Stomach smooth muscle (tissue), 2 donors: ENCODE data around the gene EPM2AIP1.
"Not testable (repeated sequence)": the region's sequence is repeated elsewhere in the genome, so short reads cannot be mapped to it uniquely, and the experiment has no call there.

Source experiments
- H3K27ac ChIP-seq: one replicate; pipeline ENCODE4 v1.7.0; 2013; ENCODE audit warnings: mild to moderate bottlenecking, low read length, inconsistent platforms
- H3K27me3 ChIP-seq, 2 donors: one replicate each; pipeline ENCODE4 v1.7.0; 2013; ENCODE audit warnings: low read length in 2 of 2; ENCODE audit not compliant: insufficient read depth in 2 of 2, control insufficient read depth in 1 of 2
- H3K36me3 ChIP-seq, 2 donors: one replicate each; pipeline ENCODE4 v1.7.0; 2013; ENCODE audit warnings: low read length in 2 of 2; ENCODE audit not compliant: control insufficient read depth in 2 of 2, insufficient read depth in 2 of 2
- H3K4me1 ChIP-seq: one replicate; pipeline ENCODE4 v1.7.0; 2013; ENCODE audit warnings: low read length; ENCODE audit not compliant: control insufficient read depth, insufficient read depth
- H3K4me3 ChIP-seq, 2 donors: one replicate each; pipeline ENCODE4 v1.7.0; 2013; ENCODE audit warnings: low read length in 2 of 2
- H3K9ac ChIP-seq, 2 donors: one replicate each; pipeline ENCODE4 v1.7.0; 2013; ENCODE audit warnings: low read length in 2 of 2, mild to moderate bottlenecking in 1 of 2
- H3K9me3 ChIP-seq, 2 donors: one replicate each; pipeline ENCODE4 v1.7.0; 2013; ENCODE audit warnings: low read length in 2 of 2; ENCODE audit not compliant: control insufficient read depth in 2 of 2
- donor health status: healthy.
- donor health status: Pancreatic carcinoma.

EPM2AIP1 gene

GRCh38 chr3:36969540-36970432 is 23.1 kb downstream of the EPM2AIP1 start:
- Histone ChIP-seq H3K36me3 (peaks cover 0 to 2% of the 10 kb centered on the region in 2 donors), H3K4me1 (no peaks in the 10 kb centered on the region), H3K4me3 (no peak overlapping the region), H3K27ac (no peak overlapping the region), H3K27me3 (no peaks in the 10 kb centered on the region), H3K9me3 (no peaks in the 10 kb centered on the region), H3K9ac (no peak overlapping the region)

- H3K27me3 ChIP-seq = no peaks in the 10 kb centered on the region
- no peaks in the 10 kb centered on the region for H3K9me3 ChIP-seq
- no peak overlapping the region for H3K9ac ChIP-seq
- no peak overlapping the region for H3K4me3 ChIP-seq
- H3K36me3 ChIP-seq = peaks cover 0 to 2% of the 10 kb centered on the region in 2 donors
- H3K4me1 ChIP-seq = no peaks in the 10 kb centered on the region
- no peak overlapping the region for H3K27ac ChIP-seq
Observed at GRCh38 chr3:36969085-36969484, 23.8 kb downstream of the EPM2AIP1 start.

- Histone ChIP-seq H3K9ac (no peak overlapping the region), H3K27me3 (no peaks in the 10 kb centered on the region), H3K36me3 (no peaks in the 10 kb centered on the region), H3K4me3 (no peak overlapping the region), H3K4me1 (no peaks in the 10 kb centered on the region), H3K9me3 (no peaks in the 10 kb centered on the region), H3K27ac (no peak overlapping the region)
Observed at GRCh38 chr3:36965440-36965839, 27.5 kb downstream of the EPM2AIP1 start.

DNA sequence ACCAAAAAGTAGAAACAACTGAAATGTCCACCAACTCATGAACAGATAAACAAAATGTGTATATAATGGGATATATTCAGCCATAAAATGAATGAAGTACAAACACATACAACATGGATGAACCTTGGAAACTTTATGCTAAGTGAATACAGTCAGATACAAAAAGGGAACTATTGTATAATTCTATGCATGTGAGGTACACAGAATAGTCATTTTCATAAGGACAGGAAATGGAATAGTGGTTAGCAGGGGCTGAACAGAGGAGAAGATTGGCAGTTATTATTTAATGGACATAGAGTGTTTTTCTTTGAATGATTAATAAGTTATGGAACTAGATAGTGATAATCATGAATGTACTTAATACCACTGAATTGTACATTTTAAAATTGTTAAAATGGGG is 28.1 kb downstream of the EPM2AIP1 start:
- no peak overlapping the region for H3K27ac ChIP-seq
- no peaks in the 10 kb centered on the region for H3K36me3 ChIP-seq

GRCh38 chr3:36964331-36964730 is 28.6 kb downstream of the EPM2AIP1 start:
- no peaks in the 10 kb centered on the region for H3K9me3 ChIP-seq
- H3K9ac ChIP-seq = no peak overlapping the region
- H3K36me3 ChIP-seq = no peaks in the 10 kb centered on the region
- H3K27ac ChIP-seq = no peak overlapping the region
- no peaks in the 10 kb centered on the region for H3K27me3 ChIP-seq
- no peaks in the 10 kb centered on the region for H3K4me1 ChIP-seq
- H3K4me3 ChIP-seq = no peak overlapping the region

More for the DNA sequence above, 28.1 kb downstream of the EPM2AIP1 start:
- no peak overlapping the region for H3K4me3 ChIP-seq
- no peaks in the 10 kb centered on the region for H3K4me1 ChIP-seq
- H3K27me3 ChIP-seq = no peaks in the 10 kb centered on the region
- H3K9me3 ChIP-seq = no peaks in the 10 kb centered on the region
- no peak overlapping the region for H3K9ac ChIP-seq

DNA sequence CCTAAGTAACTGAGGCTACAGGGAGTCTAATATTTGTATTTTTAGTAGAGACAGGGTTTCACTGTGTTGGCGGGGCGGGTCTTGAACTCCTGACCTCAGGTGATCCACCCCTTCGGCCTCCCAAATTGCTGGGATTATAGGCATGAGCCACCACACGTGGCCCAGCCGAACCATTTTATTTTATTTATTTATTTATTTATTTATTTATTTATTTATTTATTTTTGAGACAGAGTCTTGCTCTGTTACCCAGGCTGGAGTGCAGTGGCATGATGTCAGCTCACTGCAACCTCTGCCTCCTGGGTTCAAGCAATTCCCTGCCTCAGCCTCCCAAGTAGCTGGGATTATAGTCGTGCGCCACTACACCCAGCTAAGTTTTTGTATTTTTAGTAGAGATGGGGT is 29.9 kb downstream of the EPM2AIP1 start:
- not testable (repeated sequence) for H3K9me3 ChIP-seq, H3K4me1 ChIP-seq, H3K27ac ChIP-seq, H3K27me3 ChIP-seq, H3K9ac ChIP-seq, H3K4me3 ChIP-seq, H3K36me3 ChIP-seq

DNA sequence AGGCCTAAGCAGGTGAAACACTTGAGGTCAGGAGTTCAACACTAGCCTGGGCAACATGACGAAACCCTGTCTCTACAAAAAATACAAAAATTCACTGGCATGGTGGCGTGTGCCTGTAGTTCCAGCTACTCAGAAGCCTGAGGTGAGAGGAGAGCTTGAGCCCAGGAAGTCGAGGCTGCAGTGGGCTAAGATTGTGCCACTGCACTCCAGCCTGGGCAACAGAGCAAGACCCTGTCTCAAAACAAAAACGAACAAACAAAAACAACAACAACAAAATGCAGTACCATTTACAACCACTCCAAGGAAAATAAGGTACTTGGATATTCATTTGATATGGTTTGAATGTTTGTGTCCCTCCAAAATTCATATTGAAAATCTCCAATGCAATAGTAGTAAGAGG is 32.4 kb downstream of the EPM2AIP1 start:
- Histone ChIP-seq H3K27ac (no peak overlapping the region), H3K9me3 (no peaks in the 10 kb centered on the region), H3K27me3 (no peaks in the 10 kb centered on the region), H3K4me3 (no peak overlapping the region), H3K36me3 (no peaks in the 10 kb centered on the region), H3K9ac (no peak overlapping the region), H3K4me1 (no peaks in the 10 kb centered on the region)

- H3K9me3 ChIP-seq = no peaks in the 10 kb centered on the region
- H3K9ac ChIP-seq = peak overlapping the region in 1 of 2 donors; percentile 1
- no peaks in the 10 kb centered on the region for H3K27me3 ChIP-seq
- H3K4me3 ChIP-seq = no peak overlapping the region
- no peak overlapping the region for H3K27ac ChIP-seq
- no peaks in the 10 kb centered on the region for H3K36me3 ChIP-seq
- H3K4me1 ChIP-seq = no peaks in the 10 kb centered on the region
Observed at GRCh38 chr3:36959821-36960220, 33.1 kb downstream of the EPM2AIP1 start.

- Histone ChIP-seq H3K36me3 (no peaks in the 10 kb centered on the region), H3K4me1 (no peaks in the 10 kb centered on the region), H3K4me3 (no peak overlapping the region), H3K27ac (no peak overlapping the region), H3K9ac (no peak overlapping the region), H3K9me3 (no peaks in the 10 kb centered on the region), H3K27me3 (no peaks in the 10 kb centered on the region)
Observed at GRCh38 chr3:36957862-36958686, 34.9 kb downstream of the EPM2AIP1 start.

- Histone ChIP-seq H3K4me3 (no peak overlapping the region), H3K4me1 (no peaks in the 10 kb centered on the region), H3K36me3 (no peaks in the 10 kb centered on the region), H3K27me3 (no peaks in the 10 kb centered on the region), H3K9me3 (no peaks in the 10 kb centered on the region), H3K9ac (no peak overlapping the region), H3K27ac (no peak overlapping the region)
Observed at GRCh38 chr3:36957063-36957462, 35.9 kb downstream of the EPM2AIP1 start.

DNA sequence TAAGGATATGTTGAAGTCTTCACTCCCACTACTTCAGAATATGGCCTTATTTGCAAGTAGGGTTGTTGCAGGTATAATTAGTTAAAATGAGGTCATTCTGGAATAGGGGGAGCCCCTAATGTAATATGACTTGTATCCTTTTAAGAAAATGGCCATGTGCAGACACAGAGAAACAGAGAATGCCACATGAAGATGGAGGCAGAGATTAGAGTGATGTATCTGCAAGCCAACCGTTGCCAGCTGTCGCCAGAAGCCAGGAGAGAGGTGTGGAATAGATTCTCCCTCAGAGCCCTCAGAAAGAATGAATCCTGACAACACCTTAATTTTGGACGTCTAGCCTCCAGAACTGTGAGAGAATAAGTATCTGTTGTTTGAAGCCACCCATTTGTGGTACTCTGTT is 36.8 kb downstream of the EPM2AIP1 start:
- no peaks in the 10 kb centered on the region for H3K36me3 ChIP-seq
- H3K27ac ChIP-seq = no peak overlapping the region
- no peaks in the 10 kb centered on the region for H3K9me3 ChIP-seq
- H3K4me3 ChIP-seq = no peak overlapping the region
- H3K4me1 ChIP-seq = no peaks in the 10 kb centered on the region
- H3K27me3 ChIP-seq = no peaks in the 10 kb centered on the region
- H3K9ac ChIP-seq = no peak overlapping the region
